ENCODE results near the gene CISD3.
A peak's percentile ranks its signal among the peaks of the same experiment; 100 is the strongest.

The CISD3 gene

DNA sequence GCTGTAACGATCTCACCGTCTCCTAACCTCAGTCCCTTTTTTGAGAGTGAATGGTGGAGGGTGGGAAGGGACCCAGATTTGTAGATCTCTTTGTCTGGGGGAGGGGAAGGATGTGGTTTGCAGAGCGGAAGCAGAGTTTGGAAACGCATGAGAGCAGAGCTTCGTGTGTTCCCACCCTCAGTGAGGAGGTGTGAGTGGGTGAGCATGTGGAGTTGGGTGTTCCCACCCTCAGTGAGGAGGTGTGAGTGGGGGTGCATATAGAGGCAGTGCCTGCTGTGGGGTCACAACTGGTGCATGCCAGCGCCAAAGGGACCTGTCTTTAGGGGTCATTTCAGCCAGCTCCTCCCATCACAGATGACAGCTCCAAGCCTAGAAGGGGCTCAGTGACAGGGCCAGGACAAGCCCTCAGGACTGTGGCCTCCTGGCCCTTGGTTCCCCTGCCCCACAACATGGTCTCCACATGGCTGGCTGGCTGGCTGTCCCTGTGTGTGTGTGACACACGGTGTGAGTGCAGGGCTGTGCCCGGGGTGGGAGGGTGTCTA, 1.8 kb upstream of the CISD3 start:
- no peak for DNase-seq (ENCODE audit: low read depth)

DNA sequence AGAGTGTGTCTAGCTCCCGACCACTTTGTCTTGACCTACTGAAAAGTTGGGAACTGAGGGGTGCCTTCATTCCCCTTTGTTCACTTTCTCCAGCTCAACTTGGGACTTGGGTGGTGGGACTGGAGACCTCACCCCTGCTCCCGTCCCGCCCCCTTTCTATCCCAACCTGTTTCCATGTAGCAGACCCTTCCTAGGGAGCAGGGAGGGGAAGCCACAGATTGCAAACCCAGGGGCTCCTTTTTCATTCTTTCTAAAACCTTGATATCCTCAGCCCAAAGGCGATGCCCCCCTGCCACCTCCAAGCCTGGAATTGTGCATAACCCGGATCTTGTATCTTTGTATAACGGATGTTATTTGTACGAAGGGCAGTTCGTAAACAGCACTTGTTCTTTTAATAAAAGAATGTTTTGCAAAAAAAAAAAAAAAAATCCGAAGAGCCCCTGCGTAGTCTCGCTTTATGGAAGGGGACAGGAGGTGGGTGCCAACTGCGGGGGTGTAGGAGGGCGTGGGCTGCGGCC, 714 bp upstream of the CISD3 start:
- DNase-seq (ENCODE audit: low read depth) = no peak

DNA sequence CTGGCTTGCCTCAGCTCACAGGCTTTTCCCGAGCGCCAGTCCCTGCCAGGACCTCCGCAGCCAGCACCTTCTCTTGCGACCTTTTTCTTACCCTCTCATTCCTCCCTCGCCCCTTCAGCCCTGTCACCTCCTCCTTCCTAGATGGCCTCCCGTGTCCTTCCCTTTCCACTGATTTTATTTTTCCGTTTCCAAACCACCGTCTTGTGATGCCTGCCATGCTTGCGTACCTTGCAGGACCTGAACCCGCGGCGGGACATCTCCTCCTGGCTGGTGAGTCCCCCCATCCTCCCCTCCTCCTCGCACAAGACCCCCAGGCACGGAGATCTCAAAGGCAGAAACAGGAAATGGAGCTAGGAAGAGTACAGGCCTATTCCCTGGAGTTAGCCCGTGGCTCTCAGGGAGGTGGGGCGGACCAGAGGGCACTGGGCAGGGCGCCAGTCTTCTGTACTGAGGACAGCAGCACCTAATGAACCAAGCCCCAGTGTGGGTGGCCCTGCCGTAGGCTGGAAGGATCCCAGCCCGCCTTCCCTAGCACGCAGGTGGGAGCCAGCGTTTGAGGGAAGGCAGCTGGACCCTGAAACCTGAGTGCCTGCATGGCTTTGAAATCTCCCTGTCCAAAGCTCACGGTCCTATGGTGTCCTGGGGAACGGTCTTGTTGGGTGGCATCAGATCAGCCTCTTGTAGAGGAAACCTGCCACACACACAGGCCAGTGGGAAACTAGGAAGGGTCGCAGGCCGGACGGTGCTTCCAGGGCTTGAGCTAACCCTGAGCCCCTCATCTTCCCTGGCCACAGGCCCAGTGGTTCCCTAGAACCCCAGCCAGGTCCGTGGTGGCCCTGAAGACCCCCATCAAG, 612 bp downstream of the CISD3 start:
- peak; percentile 47 for DNase-seq (ENCODE audit: low read depth)

DNA sequence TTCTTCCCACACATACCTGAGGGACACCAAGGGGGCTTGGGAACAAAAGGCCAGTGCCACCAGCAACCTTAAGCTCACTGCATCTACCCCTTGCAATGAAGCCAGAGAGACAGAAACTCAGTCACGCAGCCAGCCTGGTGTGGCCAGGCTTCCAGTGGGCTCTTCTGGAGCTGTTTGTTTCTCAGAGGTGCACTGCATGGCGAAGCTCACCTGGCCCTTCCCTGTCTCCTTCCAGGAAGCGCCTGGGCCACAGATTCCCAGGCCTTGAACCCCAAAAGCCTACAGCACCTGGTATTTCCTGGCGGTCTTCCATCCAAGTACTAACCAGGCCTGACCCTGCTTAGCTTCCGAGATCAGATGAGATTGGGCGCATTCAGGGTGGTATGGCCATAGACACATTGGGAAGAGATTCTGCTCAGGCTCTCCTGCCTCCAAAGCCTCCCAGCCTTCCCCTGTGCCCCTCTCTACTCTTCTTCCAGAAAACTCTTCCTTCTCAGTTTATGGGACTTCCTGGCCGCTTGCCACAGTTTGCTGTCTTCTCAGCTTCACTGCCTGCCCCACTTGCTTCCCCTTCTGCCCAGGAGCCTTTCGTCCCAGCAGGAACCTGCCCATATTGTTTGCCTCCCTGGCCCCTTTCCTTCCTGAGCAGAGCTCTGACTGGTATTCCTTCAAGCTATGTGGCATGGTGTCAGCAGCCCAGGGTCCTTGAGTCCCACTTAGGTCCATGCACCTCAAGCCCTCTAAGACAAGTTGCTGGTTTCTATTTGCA, 1.6 kb downstream of the CISD3 start:
- no peak for DNase-seq (ENCODE audit: low read depth)

DNA sequence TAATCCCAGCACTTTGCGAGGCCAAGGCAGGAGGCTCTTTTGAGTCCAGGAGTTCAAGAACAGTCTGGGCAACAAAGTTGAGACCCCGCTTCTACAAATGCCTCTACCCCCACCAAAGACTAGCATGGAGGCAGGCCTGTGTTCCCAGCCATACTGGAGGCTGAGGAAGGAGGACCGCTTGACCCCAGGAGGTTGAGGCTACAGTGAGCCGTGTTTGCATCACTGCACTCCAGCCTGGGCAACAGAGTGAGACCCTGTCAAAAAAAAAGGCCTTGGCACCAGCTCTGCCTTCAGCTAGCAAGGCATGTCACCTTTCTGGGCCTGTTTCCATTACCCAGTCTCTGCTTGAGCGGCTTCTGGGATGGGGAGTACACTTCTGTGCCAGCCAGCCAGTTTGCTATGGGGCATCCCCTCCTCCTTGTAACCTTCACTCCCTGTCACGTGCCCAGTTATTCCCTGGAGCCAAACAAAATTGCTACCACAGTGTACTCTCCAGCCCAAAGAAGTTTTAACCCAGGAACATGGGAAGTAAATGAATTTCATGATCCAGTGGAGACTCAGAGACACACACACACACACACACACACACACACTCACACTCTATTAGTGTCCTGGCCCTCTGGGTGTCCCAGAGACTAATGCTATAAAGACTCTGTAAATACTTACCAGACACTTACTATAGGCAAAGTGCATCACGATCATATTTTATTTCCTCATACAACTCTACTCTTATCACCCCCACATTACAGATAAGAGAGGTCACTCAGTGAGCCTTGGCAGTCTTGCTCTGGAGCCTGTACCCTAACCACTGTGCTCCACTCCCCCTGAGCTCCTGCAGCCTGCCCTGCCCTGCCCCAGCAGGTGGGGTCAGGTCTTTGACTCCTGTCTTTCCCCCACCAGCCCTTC, 2.5 kb downstream of the CISD3 start:
- DNase-seq (ENCODE audit: low read depth) = no peak

DNA sequence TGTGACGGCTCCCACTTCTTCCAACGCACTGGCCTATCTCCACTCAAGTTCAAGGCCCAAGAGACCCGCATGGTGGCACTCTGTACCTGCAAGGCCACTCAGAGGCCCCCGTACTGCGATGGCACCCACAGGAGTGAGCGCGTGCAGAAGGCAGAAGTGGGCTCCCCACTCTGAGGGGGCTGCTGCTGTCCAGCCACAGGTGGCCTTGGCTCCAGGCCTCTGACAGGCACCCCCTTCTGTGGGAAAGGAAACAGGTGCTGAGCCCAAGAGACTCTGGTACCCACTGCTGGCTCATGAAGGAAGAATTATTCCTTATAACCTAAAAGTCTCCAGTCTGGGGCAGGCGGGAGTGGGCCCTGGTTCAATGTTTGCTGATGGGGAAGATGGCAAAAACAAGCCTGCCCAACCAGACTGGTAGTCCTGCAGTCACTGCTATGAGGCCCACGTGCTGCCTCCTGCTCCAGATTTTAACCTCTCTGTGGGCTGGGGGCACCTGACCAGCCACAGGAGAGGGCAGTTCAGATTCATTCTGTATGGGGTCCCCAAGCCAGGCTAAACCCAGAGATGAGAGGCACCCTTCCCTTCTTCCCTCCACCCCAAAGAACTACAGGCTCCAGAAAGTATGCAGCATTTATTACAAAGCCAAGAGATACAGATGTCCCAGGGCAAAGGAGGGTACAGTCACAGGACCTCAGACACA, 3.3 kb downstream of the CISD3 start:
- DNase-seq (ENCODE audit: low read depth) = no peak

DNA sequence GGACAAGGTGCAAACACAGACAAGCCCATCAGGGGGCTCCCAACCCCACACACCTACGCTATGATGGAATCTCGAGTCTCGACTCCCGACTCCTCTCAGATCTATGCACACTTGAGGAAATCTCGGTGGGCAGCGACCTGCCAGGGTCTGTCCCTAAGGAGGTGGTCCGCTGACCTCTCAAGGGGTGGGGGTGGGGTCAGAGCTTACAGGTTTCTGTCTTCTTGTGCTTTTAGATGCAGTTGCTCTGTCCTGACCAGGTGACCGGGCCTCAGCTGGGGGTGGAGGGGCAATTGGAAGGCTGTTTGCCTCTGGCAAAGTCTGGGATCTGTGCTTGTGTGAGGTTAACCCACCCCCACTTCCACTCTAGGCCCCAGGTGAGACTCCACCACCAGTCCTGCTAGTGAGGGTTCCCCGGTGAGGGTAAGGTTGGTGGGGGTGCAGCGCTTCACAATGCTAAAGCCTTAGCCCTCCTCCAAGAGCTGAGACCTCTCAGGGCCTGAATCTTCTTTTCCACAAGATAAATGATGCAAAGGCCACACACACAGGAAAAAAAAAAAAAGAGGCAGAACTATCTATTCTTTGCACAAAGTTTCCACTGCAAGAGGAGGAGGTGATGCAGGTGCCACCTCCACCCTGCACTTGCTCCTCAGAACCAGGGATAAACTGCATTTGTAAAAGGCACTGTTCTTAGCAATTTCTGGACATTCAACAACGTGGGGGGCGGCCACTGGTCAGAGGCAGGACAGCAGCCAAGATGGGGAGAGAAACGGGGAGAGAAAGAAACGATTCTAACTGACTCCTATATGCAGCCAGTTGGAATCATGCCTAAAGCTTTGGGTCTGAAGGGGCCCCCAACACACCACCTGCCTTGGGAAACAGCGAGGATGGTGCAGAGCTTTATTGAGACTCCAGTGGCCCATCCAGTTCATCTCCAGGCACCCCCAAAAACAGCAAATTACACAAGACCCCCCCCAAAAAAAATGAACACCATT, 4.1 kb downstream of the CISD3 start:
- no peak for DNase-seq (ENCODE audit: low read depth)

DNA sequence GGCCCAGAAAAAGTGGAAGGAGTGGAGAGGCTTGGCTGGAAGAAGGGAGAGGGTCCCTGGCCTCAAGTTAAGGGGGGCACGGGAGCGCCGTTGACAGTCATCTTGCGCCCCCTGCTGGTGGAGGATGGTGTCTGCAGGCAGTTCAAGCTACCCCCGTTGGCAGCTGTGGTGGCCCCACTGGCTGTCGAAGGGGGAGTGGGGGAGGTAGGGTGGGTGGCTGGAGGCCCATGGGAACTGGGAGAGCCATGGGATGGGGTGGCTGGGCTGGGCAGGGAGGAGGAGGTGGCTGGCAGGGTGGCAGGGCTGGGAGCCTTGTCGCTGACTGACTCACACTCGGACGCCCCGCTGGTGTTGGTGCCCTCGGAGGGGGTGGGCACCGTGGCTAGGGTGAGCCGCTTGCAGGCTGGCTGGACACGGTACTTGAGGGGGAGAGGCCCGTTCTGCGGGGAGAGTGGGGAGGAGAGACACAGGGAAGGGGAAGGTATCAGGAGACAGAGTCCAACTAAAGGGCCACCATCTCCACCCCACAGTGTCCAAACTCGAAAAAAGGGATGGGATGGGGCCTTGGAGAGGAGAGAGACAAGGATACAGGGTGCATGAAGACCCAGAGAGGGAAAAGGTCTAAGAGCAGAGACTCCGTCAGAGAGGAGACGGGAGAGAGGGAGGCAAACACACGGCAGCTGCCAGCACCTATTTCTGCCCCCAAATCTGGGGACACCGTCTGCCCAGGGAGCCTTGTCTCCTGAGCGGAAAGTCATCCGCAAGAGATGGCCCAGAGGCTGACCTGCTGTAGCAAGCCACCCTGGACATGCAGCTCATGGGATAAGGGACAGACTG, 5.2 kb downstream of the CISD3 start:
- no peak for DNase-seq (ENCODE audit: low read depth)

DNA sequence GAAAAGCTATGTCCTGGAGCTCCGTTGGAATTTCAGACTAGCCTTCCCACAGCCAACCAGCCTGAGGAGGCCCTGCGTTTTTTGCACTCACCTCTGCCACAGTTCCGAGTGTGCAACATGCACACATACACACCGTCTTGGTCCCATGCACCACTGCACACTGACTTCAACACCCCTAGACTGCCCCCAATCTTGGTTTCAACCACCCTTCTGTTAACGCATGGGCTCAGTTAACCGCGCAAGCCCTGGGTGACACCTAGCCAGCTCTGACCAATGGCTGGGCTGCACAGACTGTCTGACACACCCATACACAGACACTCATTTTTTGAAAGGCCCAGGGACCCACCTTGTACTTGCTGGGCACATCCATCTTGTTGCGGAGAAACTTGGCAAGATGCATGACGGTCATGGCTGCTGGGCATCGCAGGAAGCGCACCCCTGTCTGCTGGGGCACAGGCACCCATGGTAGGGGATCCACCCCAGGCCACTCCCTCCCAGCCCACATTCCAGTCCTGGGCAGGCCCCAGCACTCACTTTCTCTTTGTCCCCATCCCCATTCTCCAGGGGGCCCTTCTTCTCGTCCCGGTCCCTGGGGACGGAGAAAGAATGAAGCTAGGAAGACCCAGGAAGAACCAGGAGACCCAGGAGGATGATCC, 8.0 kb downstream of the CISD3 start:
- no peak for DNase-seq (ENCODE audit: low read depth)

DNA sequence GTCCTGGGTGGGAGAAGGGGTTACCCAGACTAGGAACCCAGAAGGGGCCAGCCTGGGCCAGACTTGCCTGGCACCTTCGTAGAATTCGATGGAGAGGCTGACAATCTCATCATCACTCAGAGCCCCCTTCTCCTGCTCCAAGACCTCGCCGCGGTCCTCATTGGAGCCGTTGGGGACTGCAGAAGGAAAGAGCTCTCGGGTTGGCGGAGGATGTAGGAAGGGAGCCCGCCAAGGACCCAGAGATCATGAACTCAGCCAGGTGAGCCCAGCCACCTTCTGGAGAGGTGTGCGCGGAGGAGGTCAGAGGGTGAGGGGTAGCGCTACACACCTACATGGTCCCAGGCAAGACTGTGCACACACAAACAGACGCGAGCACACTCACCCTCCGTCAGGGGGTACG, 8.5 kb downstream of the CISD3 start:
- no peak for DNase-seq (ENCODE audit: low read depth)

DNA sequence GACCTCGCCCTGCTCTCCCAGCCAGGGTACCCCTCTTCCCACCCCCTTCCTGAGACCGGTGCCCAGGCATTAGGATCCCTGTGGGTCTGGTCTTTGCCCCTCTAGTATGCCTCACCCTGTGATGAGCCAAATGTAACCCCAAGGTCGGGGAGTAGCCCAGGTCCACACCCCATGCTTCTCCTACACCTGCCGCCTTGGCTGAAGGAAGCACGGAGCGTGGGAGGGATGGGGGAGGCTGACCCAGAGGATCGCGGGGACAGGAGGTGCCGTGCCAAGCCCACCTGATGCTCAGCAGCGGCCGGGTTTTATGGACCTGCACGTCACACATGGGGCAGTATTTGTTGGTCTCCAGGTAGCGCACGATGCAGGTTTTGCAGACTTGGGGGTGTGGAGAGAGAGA, 9.2 kb downstream of the CISD3 start:
- DNase-seq (ENCODE audit: low read depth) = no peak

DNA sequence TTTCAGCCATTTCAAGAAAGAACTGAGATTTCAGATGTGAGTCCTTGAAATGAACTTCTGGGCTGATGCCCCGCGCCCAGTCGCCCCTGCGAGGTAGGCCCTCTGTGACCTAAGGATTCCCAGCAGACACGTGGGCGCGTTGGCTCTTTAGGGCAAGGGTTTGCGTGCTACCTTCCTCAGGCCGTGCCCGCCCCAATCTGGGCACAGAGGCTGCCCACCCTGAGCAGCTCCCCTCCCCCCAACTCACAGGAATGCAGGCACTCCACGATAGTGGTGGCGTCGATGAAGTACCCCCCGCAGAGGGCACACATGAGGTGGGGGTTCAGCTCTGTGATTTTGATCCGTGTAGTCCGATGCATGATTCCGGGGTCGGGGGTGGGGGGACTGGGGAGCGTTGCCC, 9.9 kb downstream of the CISD3 start:
- no peak for DNase-seq (ENCODE audit: low read depth)

DNA sequence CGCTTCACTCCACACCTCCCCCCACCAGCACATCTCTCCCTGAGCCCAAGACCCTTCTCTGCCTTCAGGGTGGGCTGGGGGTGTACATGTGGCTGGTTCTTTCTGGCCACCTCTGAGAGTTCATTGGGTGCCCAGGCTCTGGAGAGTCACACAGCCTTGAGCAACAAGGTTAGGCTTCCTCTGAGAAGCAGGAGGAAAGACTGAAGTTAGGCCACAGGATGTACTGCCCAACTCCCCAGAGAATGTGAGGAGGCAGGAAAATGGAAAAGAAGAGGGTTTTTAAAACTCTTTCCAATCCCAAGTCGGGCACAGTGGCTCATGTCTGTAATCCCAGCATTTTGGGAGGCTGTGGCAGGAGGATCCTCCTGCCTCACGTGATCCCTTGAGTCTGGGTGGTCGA, 10.7 kb downstream of the CISD3 start:
- no peak for DNase-seq (ENCODE audit: low read depth)

DNA sequence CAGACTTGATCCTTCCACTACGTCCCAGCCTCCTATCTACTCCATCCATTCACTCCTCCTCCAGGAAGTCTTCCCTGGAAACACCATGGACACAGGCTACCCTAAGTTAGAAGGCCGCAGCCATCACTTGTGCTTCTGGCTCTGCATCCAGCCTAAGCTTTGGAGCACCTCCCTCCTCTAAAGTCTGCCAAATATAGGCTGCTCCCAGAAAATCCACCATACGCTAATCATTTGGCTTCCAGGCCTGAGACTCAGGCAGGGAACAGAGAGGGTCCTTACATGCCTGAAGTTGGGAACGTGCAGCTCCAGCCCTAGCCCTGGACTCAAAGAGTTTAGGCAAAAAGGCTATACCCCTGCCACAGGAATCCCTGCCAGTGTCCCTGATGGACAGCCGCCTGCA, 11.3 kb downstream of the CISD3 start:
- no peak for DNase-seq (ENCODE audit: low read depth)

DNA sequence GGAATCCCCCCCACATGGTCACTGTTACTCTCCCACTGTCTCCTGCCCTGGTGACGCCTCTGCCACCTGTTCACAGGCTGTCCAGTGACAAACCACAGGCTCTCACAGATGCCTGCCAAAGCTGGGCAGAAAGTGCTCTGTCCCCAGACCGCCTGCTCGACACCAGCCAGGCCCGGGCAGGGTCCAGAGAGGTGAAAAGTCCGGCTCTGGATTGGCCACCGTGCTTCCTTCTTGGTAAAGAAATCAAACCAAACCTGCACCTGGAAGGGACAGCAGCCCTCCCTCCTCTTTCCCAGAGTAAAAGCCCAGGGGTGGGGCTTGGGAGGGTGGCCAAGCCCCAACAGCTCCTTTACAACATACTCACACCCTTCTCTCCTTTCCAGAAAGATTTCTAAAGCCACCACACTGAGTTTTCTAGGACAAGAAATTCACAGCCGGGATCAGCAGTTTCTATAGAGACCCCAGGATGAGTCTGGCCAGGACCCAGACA, 11.8 kb downstream of the CISD3 start:
- no peak for DNase-seq (ENCODE audit: low read depth)

DNA sequence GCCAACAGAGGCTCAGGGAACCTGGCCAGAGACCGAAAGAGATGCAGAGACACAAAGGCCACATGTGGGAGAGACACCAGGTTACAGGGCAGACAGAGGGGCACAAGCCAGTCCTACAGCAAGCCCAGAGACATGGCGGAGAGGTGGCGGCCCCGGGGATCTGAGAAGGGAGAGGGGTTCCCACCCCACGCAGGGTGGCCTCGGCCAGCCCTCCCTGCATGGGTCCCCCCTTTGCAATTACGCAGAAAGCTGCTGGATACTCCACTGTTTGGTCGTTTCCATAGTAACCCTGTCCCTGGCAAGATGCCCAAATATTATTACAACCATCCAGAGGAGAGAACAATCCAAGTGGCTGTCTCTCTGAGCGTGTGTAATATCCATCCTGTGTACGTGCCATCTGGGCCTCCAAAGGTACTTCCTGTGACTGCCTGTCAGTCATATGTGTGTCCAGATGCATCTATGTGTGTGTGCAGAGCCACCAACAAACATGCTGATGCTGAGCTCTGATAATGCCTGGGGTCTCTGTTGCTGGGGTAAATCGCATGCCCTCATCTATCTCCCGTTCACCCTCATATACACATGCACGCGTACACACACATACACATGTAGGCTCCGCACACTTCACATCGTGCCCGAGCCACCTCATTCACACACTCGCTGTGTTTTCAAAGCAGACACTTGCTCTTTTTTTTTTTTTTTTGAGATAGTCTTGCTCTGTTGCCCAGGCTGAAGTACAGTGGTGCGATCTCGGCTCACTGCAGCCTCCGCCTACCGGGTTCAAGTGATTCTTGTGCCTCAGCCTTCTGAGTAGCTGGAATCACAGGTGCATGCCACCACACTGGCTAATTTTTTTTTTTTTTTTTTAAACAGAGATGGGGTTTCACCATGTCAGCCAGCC, 12.5 kb downstream of the CISD3 start:
- peak; percentile 88 for DNase-seq (ENCODE audit: low read depth)

DNA sequence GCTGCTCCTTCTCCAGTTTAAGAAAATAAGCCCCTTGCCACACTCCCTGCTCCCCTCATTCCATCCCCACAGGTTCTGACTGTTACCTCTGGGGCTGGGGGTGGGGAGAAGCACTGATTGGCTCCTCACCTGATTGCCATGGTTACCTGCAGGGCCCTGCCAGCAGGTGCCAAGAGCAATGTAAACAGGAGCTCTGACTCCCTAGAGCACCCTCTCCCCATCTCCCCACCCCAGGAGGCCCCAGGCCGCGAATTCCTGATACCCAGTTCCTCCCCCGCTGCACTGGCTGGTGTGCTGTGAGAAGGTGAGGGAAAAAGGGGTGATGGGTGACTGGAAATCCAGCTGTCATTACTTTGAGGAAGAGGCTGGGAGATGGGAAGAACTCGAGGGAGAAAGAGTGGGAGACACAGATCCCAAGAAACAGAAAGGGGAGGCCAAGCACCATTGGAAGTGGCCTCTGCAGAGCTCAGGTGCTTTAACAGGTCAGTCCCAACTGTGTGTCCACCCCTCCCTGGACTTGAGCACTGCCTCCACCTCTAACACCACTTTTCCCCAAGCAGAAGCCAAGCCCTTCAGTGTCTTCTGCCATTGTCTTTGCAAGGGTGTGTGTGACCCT, 13.5 kb downstream of the CISD3 start:
- no peak for DNase-seq (ENCODE audit: low read depth)
